H1 (cell line): ENCODE results near the gene NRXN3. TPM values are rescaled to one million over a fixed set of nuclear protein-coding genes. Genes with fewer than 3 reads are reported as not detected.

Source experiments
- CBX5 ChIP-seq: fragments of 300-800, 300-1000 bp; sonication (generic); IDR thresholded peaks from 2 replicates; pipeline ENCODE4 v1.7.1; 2016; ENCODE audit warnings: antibody characterized with exemption, low read length, low read depth
- CHD7 ChIP-seq: fragments of 300-600 bp; sonication (generic); IDR thresholded peaks from 2 replicates; pipeline ENCODE4 v1.7.1; 2012; ENCODE audit warnings: low read length, moderate library complexity, mild to moderate bottlenecking, inconsistent platforms; ENCODE audit not compliant: insufficient replicate concordance
- CTBP2 ChIP-seq: IDR thresholded peaks from 2 replicates; pipeline ENCODE4 v1.7.0; 2011; ENCODE audit warnings: borderline replicate concordance, mild to moderate bottlenecking, moderate library complexity, mixed read lengths, low read length; ENCODE audit not compliant: insufficient read depth, insufficient read length
- HDAC6 ChIP-seq: IDR thresholded peaks from one replicate; pipeline ENCODE4 v1.7.1; 2012; ENCODE audit warnings: low read depth, mild to moderate bottlenecking, inconsistent platforms, low read length, moderate library complexity
- RXRA ChIP-seq: IDR thresholded peaks from 2 replicates; pipeline ENCODE4 v1.6.1; 2011; ENCODE audit warnings: low read depth, mild to moderate bottlenecking, low read length, moderate library complexity; ENCODE audit not compliant: insufficient read depth
- polyA plus RNA-seq, 7 experiments: library from polyadenylated mRNA; depleted of rRNA in 3 of 7; stranded (reverse) in 5 of 7; unstranded in 2 of 7; fragments of >200 nt in 5 of 7; fragments of 200-250 nt in 2 of 7; gene quantifications; 1 replicate in 5 of 7; 2 replicates in 1 of 7; 4 replicates in 1 of 7; pipeline versions ENCODE4 v1.2.1 to v1.2.3, GENCODE V29; 2011 to 2013; ENCODE audit warnings: missing spikeins in 2 of 7, mixed read lengths in 2 of 7
- total RNA-seq: library from RNA; stranded (reverse); fragmentation: NEBNext Ultra II Directional; extraction: Animal tissue kit (Norgen Biotek cat#: 25700); gene quantifications from 2 replicates; pipeline ENCODE4 v1.2.1, GENCODE V29; 2021

NRXN3 gene
- total and polyA plus RNA-seq, 2 of the 8 experiments (the other 6 are each of a cell fraction or from before 2014, with no cell fraction given) = 2.6 to 4.1 TPM

GRCh38 chr14:79840103-79840502 is 1669.9 kb downstream of the NRXN3 start (continued):
- no peak for TF ChIP-seq CTBP2
- no peak for TF ChIP-seq HDAC6
- TF ChIP-seq RXRA = no peak
- no peak for TF ChIP-seq CBX5
- TF ChIP-seq CHD7 = no peak
